Measurements from ENCODE around the gene ERGIC1.

Gene ERGIC1

GRCh38 chr5:172866378-172866777 is 32.3 kb downstream of the ERGIC1 start:
- Histone ChIP-seq H3K9ac (ENCODE audit: low read depth, low read length) (peak overlapping the region; percentile 32), H3K9me3 (ENCODE audit: control insufficient read depth, insufficient read depth, low read length) (no peaks in the 10 kb centered on the region), H3K4me3 (ENCODE audit: low read depth, low read length) (no peak overlapping the region), H3K27me3 (ENCODE audit: control insufficient read depth, insufficient read depth, low read length) (no peaks in the 10 kb centered on the region), H3K36me3 (ENCODE audit: control insufficient read depth, insufficient read depth, low read length) (no peaks in the 10 kb centered on the region), H3K4me1 (ENCODE audit: control insufficient read depth, insufficient read depth, low read length) (peaks cover 24% of the 10 kb centered on the region)

GRCh38 chr5:172866802-172867748 is 33.0 kb downstream of the ERGIC1 start:
- Histone ChIP-seq H3K9me3 (ENCODE audit: control insufficient read depth, insufficient read depth, low read length) (no peaks in the 10 kb centered on the region), H3K4me3 (ENCODE audit: low read depth, low read length) (no peak overlapping the region), H3K4me1 (ENCODE audit: control insufficient read depth, insufficient read depth, low read length) (peaks cover 24% of the 10 kb centered on the region), H3K9ac (ENCODE audit: low read depth, low read length) (no peak overlapping the region), H3K27me3 (ENCODE audit: control insufficient read depth, insufficient read depth, low read length) (no peaks in the 10 kb centered on the region), H3K36me3 (ENCODE audit: control insufficient read depth, insufficient read depth, low read length) (no peaks in the 10 kb centered on the region)

DNA sequence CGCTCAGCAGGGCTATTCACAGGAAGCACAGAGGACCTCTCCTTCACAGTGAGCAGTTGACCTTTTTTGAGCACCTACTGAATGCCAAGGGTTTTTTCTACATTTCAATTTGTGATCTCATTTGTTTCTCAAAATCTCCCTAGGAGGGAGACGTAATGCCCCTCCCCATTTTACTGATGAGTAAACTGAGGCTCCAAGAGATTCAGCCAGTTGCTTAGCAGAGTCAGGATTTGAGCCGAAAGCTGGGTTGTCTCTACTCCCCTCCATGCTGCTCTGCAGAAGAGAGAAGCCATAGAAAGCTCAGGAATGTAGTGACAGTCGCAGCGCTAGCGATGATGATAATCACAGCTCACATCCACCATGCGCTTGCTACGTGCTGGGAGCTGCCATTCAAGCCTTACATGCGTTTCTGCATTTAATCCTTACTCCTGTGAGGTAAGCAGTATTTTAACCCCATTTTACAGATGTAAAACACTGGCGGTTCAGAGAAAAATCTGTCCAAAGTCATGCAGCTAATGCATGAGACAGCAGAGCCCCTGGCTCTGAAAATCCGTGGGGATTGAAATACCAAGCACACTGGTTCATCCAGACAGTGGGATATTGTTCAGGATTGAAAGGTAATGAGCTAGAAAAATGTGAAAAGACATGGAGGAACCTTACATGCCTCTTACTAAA is 33.8 kb downstream of the ERGIC1 start:
- H3K4me1 ChIP-seq (ENCODE audit: control insufficient read depth, insufficient read depth, low read length), result peaks cover 19% of the 10 kb centered on the region
- no peak overlapping the region for H3K9ac ChIP-seq (ENCODE audit: low read depth, low read length)
- H3K9me3 ChIP-seq (ENCODE audit: control insufficient read depth, insufficient read depth, low read length), result no peaks in the 10 kb centered on the region
- H3K27me3 ChIP-seq (ENCODE audit: control insufficient read depth, insufficient read depth, low read length), result no peaks in the 10 kb centered on the region
- H3K36me3 ChIP-seq (ENCODE audit: control insufficient read depth, insufficient read depth, low read length), result no peaks in the 10 kb centered on the region
- no peak overlapping the region for H3K4me3 ChIP-seq (ENCODE audit: low read depth, low read length)

DNA sequence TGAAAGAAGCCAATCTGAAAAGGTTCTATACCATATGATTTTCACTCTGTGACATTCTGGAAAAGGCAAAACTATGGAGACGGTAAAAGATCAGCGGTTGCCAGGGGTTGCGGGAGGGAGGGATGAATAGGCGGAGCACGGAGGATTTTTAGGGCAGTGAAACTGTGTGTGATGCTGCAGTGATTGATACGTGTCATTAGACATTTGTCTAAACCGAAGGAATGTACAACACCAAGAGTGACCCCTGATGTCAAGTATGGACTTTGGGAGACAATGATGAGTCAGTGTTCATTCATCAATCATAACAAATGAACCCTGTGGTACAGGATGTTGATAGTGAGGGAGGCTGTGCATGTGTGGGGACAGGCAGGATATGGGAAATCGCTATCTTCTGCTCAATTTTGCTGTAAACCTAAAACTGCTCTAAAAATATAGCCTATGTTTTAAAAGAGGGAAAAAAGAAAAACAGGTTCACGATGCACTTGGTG is 34.4 kb downstream of the ERGIC1 start:
- Histone ChIP-seq H3K36me3 (ENCODE audit: control insufficient read depth, insufficient read depth, low read length) (no peaks in the 10 kb centered on the region), H3K4me3 (ENCODE audit: low read depth, low read length) (no peak overlapping the region), H3K4me1 (ENCODE audit: control insufficient read depth, insufficient read depth, low read length) (peaks cover 16% of the 10 kb centered on the region), H3K27me3 (ENCODE audit: control insufficient read depth, insufficient read depth, low read length) (no peaks in the 10 kb centered on the region), H3K9me3 (ENCODE audit: control insufficient read depth, insufficient read depth, low read length) (no peaks in the 10 kb centered on the region), H3K9ac (ENCODE audit: low read depth, low read length) (no peak overlapping the region)

DNA sequence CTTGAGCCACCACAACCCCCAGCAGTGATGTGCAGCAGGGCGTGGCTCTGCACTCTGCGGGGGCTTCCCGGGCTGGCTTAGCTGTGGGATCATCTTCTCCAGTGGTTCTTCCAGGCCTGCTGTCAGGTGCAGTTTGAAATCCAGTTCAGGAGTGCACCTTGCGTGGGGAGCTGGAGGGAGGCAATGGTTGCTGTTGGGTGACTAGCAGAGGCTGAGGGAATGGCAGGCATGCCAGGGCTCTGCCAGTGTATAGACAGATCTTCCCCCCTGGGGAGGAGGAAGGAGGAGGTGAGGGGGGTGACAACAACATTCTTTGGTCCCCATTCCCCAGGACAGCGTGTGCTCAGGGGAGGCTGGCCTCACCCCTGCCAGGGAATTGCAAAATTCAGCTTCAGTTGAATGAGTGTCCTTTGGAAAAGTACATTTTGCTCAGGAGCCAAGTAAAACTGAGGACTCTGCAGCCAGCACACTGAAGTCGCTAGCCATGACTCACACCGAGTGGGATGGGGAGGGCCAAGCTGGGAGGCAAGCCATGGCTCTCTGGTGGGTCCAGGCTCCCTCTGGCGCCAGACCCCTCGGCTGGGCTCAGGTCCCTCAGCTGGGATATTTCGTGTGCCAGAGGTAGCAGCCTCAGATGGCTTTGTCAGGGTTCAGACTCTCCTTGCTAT is 35.0 kb downstream of the ERGIC1 start:
- no peaks in the 10 kb centered on the region for H3K36me3 ChIP-seq (ENCODE audit: control insufficient read depth, insufficient read depth, low read length)
- no peaks in the 10 kb centered on the region for H3K9me3 ChIP-seq (ENCODE audit: control insufficient read depth, insufficient read depth, low read length)
- H3K4me3 ChIP-seq (ENCODE audit: low read depth, low read length), result no peak overlapping the region
- H3K27me3 ChIP-seq (ENCODE audit: control insufficient read depth, insufficient read depth, low read length), result no peaks in the 10 kb centered on the region
- no peak overlapping the region for H3K9ac ChIP-seq (ENCODE audit: low read depth, low read length)
- H3K4me1 ChIP-seq (ENCODE audit: control insufficient read depth, insufficient read depth, low read length), result peaks cover 16% of the 10 kb centered on the region

GRCh38 chr5:172869691-172870090 is 35.6 kb downstream of the ERGIC1 start:
- peaks cover 16% of the 10 kb centered on the region for H3K4me1 ChIP-seq (ENCODE audit: control insufficient read depth, insufficient read depth, low read length)
- no peak overlapping the region for H3K9ac ChIP-seq (ENCODE audit: low read depth, low read length)
- H3K27me3 ChIP-seq (ENCODE audit: control insufficient read depth, insufficient read depth, low read length), result no peaks in the 10 kb centered on the region
- no peaks in the 10 kb centered on the region for H3K36me3 ChIP-seq (ENCODE audit: control insufficient read depth, insufficient read depth, low read length)
- no peak overlapping the region for H3K4me3 ChIP-seq (ENCODE audit: low read depth, low read length)
- no peaks in the 10 kb centered on the region for H3K9me3 ChIP-seq (ENCODE audit: control insufficient read depth, insufficient read depth, low read length)

- no peak overlapping the region for H3K4me3 ChIP-seq (ENCODE audit: low read depth, low read length)
- no peaks in the 10 kb centered on the region for H3K36me3 ChIP-seq (ENCODE audit: control insufficient read depth, insufficient read depth, low read length)
- H3K9me3 ChIP-seq (ENCODE audit: control insufficient read depth, insufficient read depth, low read length), result no peaks in the 10 kb centered on the region
- H3K4me1 ChIP-seq (ENCODE audit: control insufficient read depth, insufficient read depth, low read length), result peaks cover 16% of the 10 kb centered on the region
- H3K27me3 ChIP-seq (ENCODE audit: control insufficient read depth, insufficient read depth, low read length), result no peaks in the 10 kb centered on the region
- no peak overlapping the region for H3K9ac ChIP-seq (ENCODE audit: low read depth, low read length)
These were observed 36.3 kb downstream of the ERGIC1 start for GRCh38 chr5:172870291-172870714.

- Histone ChIP-seq H3K9ac (ENCODE audit: low read depth, low read length) (no peak overlapping the region), H3K4me3 (ENCODE audit: low read depth, low read length) (no peak overlapping the region), H3K4me1 (ENCODE audit: control insufficient read depth, insufficient read depth, low read length) (peaks cover 16% of the 10 kb centered on the region), H3K27me3 (ENCODE audit: control insufficient read depth, insufficient read depth, low read length) (no peaks in the 10 kb centered on the region), H3K36me3 (ENCODE audit: control insufficient read depth, insufficient read depth, low read length) (no peaks in the 10 kb centered on the region), H3K9me3 (ENCODE audit: control insufficient read depth, insufficient read depth, low read length) (no peaks in the 10 kb centered on the region)
These were observed 36.8 kb downstream of the ERGIC1 start for GRCh38 chr5:172870715-172871461.

GRCh38 chr5:172871536-172871935 is 37.5 kb downstream of the ERGIC1 start:
- H3K9ac ChIP-seq (ENCODE audit: low read depth, low read length), result peak overlapping the region; percentile 41
- no peak overlapping the region for H3K4me3 ChIP-seq (ENCODE audit: low read depth, low read length)
- peaks cover 16% of the 10 kb centered on the region for H3K4me1 ChIP-seq (ENCODE audit: control insufficient read depth, insufficient read depth, low read length)
- no peaks in the 10 kb centered on the region for H3K27me3 ChIP-seq (ENCODE audit: control insufficient read depth, insufficient read depth, low read length)
- no peaks in the 10 kb centered on the region for H3K36me3 ChIP-seq (ENCODE audit: control insufficient read depth, insufficient read depth, low read length)
- no peaks in the 10 kb centered on the region for H3K9me3 ChIP-seq (ENCODE audit: control insufficient read depth, insufficient read depth, low read length)

- Histone ChIP-seq H3K4me1 (ENCODE audit: control insufficient read depth, insufficient read depth, low read length) (peaks cover 15% of the 10 kb centered on the region), H3K36me3 (ENCODE audit: control insufficient read depth, insufficient read depth, low read length) (no peaks in the 10 kb centered on the region), H3K9me3 (ENCODE audit: control insufficient read depth, insufficient read depth, low read length) (no peaks in the 10 kb centered on the region), H3K27me3 (ENCODE audit: control insufficient read depth, insufficient read depth, low read length) (no peaks in the 10 kb centered on the region), H3K9ac (ENCODE audit: low read depth, low read length) (peak overlapping the region; percentile 41), H3K4me3 (ENCODE audit: low read depth, low read length) (no peak overlapping the region)
These were observed 37.9 kb downstream of the ERGIC1 start for GRCh38 chr5:172871982-172872381.

- H3K9me3 ChIP-seq (ENCODE audit: control insufficient read depth, insufficient read depth, low read length), result no peaks in the 10 kb centered on the region
- peaks cover 7% of the 10 kb centered on the region for H3K4me1 ChIP-seq (ENCODE audit: control insufficient read depth, insufficient read depth, low read length)
- no peaks in the 10 kb centered on the region for H3K36me3 ChIP-seq (ENCODE audit: control insufficient read depth, insufficient read depth, low read length)
- no peak overlapping the region for H3K4me3 ChIP-seq (ENCODE audit: low read depth, low read length)
- H3K9ac ChIP-seq (ENCODE audit: low read depth, low read length), result no peak overlapping the region
- H3K27me3 ChIP-seq (ENCODE audit: control insufficient read depth, insufficient read depth, low read length), result no peaks in the 10 kb centered on the region
These were observed 39.0 kb downstream of the ERGIC1 start for GRCh38 chr5:172872997-172873491.

Measured in iPS-15b (cell line).